SW 1271 (cell line): ENCODE measurements around the gene VPS39.

Experiments
- DNase-seq, 2 experiments: peaks; one replicate each; lab custom pipeline; 2025; lab: John Stamatoyannopoulos, UW

VPS39 gene

DNA sequence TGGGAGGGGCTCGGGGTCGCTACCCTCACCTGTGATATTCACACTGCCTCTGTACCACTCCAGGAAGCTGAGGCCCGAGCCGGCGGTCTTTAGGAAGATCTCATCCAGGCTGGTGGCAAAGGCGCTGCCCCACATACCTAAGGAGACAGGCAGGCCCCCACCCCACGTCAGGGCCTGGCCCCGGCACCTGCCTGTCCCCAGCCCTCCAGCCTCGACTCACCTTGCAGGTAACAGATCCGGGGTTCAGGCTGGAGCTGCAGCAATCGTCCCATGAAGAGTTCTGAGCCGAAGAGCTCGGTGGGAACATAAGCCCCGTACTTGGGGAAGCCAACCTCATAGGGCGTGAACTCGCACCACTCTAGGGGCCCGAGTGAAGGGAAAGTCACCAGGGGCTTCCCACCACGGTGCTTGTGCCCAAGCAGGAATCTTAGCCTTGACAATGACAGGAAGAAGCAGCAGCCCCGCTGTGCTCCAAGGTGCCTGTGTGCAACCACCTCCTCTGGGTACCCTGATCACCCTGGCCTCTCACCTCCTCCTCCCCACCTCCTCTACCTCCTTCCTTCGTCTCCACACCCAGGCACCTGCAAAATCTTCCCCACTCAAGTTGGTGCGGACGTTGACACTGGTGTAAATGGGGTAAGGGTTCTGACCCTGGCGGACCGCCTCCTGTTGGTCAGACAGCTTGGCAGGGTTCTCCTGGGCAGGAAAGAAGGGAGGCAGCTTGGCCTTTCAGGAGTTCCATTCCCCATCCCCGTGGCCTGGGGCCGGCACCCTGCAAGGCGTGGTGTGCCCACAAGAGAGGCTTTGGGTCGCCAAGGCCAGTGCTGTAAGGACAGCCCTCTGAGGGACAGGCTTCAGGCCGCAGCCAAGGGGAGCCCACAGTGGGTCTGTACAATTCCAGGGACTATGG lies 62.3 kb downstream of the VPS39 start:
- no peak for DNase-seq

DNA sequence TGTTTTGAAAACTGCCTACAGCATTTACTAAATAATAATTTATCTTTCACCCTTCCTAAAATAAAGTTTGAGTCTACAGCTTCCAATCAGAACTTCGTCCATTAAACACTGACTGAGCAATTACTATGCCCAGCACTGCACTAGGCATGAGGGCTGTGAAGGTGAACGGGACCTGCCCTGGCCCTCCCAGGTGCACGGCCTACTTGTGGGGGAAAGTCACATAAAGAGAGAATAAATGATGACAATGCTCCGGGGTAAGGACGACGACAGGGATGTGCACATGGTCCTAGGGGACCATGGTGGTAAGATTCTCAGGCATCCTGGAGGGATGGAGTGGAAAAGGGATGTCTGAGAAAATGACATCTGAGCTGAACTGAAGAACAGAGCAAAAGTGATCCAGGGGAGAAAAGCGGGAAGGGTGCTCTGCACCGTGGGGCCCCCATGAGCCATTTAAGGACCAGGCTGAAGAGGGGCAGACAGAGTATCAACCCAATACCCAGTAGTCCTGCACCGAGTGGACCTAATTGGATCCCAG lies 63.2 kb downstream of the VPS39 start:
- DNase-seq, result no peak

DNA sequence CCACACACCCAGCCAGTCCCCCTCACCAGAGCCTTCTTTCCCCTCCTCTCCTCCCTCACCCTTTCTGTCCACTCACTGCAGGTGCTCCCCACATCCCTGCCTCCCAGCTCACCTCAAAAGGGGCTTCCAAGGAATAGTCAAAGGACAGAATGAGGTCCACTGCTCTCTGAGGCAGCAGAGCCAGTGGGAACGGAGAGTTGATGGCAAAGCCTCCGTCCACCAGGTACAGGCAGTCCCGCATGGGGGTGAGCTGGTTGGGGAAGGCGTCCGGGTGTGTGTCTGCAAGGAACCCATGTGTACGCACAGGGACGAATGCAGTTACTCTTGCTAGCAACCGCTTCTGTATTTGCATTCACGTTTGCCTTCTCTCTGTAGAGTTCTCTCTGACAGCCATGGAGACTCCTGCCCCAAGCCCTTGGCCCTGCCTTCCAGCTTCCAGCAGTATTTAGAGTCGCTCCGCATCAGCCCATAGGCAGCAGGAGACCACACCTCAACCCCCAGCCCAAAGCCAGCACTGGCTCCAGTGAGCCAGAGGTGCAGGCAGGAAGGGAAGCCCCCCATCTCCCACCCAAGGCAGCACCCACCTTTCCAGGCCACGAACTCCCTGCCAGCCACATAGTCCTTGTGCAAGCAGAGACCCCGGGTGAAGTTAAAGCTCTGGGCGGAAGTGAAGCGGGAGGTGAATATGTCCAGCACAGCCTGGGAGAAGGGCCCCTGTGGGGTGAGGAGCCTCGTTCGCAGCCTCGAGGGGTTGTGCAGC lies 64.1 kb downstream of the VPS39 start:
- DNase-seq, result no peak

DNA sequence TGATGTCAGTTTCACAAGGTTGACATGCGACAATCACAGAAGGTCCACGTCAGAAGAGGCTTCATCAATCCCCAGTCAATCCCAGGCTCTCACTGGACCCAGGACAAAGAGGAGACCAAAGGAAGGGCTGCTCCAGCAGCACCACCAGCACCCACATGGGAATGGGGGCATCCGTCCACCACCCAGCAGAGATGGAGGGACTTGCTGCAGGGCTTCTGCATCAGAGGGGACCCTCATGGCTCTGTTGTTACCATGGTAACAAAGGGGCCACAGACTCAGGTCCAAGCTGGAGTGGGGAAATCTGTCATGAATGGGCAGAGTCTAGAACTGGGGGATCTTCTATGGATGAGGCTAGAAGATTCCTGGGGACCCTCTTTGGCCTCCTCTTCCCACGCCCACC lies 64.7 kb downstream of the VPS39 start:
- no peak for DNase-seq

DNA sequence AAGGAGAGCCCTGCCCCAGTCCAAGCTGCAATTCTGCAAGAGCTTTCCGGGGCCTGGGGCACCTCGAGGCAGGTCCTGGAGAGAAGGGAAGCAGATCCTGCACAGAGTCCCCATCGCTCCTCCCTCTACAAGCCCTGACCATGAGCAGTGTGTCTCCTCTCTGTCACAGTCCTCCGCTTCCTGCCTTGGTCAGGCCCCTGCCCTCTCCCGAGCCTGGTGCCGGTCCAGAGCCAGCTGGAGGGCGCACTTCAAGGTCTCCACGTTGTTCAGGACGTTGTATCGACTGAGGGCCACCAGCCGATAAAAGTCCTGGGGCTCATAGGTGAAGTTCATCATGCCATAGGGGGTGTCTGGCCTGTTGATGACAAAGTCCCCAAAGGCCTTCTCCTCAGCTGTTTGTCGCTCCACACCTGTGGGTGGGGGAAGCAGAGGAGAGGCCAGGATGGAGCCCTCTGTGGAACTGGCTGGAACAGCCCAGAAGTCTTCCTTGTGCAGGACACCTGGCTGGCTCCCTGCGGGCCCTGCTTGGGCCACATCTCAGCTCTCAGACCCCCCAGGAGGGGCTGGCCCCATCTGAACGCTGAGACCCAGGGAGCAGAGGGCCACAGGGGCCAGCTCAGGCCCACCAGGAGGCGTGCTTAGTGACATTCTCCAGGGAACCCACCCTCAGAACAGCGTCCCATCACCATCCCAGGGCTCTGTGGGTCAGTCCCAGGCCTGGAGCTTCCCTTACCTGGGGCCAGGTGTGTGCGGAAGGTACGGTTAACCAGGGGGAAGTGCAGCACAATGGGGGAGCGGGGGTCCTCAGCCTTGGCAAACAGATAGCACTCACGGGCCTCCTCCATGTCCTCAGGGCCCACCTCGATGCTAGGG lies 66.1 kb downstream of the VPS39 start:
- DNase-seq, result no peak

DNA sequence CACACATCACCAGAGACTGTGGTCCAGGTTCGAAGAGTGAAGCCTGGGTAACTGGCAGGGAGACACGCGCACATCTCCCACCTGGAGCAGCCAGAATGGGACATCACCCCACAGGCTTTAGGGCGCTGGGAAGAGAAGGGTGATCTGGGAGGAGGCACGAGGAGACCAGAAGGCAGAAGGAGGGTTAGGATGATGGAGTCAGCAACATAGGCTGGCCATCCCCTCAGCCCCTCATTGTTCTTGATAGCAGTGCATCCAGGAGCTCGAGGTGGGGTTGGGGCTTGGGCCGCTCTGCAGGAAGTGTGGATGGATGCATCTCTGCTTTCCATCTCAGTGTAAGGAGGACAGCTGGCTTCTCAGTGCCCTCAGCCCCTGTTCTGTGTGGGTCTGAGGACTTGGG lies 66.9 kb downstream of the VPS39 start:
- DNase-seq, result no peak

DNA sequence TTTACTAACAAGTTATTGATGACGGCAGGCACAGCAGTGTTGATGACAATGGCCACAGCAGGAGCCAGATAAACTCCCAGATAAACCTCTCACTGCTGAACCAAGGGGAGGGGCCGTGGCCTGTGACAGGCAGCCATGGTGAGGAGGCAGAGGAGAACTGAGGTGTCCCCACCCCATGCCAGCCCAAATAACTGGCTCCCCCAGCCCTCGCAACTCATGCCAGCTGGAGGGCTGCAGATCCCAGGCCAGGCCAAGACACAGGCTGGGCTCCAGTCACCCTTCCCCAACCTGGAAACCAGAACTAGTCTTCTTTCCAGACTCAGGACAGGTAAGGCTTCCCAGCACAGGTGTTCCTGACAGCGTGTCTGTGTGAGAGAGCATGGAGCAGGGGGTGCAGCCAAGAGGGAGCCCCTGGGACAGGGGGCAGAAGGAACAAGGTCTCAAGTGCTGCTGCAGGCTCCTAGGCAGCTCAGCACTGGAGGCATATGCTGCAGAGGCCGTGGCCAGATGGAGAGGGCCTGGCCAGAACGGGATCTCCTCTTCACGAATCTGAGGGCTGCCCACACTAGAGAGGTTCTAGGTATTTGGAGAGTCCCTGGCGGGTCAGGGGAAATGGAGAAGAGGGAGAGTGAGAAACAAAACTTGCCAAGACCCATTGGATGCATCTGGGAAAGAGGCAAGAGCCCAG lies 67.6 kb downstream of the VPS39 start:
- DNase-seq, result no peak

DNA sequence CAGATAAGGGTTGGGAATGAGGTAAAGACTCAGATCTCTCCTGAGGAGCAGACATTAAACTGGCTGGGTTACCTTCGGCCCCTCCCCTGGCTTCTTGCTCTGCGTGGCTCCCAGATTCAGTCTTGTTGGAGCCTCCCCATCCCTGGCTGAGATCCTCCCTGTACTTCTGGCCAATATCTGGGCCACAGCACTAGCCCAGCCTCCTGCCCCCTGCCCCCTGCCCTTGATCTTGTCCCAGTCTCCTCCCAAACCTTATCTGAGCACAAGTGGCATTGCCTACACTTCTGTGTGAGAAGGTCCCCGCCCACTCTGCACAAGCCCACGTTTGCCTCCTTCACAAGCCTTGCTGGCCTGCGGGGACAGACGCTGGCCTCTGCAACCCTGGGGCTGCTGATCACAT lies 68.5 kb downstream of the VPS39 start:
- DNase-seq, result no peak

DNA sequence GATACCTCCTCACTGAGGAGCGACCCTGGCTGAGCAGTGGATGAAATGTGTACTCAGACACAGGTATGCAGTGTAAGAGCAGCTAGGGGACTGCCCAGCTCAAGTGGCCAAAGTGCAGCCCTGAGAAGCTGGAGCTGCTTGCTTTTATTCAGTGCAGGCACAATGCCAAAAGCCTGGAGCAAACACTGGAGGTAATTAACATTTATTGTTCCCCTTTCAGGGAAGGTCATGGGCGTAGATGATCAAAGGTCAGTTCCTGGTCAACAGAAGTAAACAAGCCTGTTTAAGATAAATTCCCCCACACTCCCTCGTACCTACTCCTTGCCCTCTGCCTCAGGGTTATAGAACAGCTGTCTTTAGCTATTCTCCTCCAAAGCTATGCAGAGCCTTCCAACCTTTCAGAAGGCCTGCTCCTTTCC lies 69.1 kb downstream of the VPS39 start:
- DNase-seq, result no peak

DNA sequence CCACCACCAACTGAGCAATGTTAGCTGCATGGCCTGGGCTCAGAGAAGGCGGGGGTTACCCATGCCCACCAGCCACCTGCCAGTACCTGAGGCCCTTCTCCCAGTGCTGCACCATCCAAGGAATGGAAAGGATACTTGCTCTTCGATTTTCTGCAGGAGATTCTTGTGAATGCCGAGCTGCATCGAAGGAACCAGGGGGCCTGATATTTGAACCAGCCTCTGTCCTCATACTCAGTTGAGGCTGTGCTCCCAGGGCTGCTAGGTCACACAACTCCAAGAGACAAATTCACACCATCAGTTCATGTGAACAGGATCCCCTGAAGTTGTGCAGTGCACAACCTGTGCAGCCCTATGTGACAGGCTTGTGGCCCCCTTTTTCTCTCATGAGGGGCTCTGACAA lies 69.7 kb downstream of the VPS39 start:
- no peak for DNase-seq

DNA sequence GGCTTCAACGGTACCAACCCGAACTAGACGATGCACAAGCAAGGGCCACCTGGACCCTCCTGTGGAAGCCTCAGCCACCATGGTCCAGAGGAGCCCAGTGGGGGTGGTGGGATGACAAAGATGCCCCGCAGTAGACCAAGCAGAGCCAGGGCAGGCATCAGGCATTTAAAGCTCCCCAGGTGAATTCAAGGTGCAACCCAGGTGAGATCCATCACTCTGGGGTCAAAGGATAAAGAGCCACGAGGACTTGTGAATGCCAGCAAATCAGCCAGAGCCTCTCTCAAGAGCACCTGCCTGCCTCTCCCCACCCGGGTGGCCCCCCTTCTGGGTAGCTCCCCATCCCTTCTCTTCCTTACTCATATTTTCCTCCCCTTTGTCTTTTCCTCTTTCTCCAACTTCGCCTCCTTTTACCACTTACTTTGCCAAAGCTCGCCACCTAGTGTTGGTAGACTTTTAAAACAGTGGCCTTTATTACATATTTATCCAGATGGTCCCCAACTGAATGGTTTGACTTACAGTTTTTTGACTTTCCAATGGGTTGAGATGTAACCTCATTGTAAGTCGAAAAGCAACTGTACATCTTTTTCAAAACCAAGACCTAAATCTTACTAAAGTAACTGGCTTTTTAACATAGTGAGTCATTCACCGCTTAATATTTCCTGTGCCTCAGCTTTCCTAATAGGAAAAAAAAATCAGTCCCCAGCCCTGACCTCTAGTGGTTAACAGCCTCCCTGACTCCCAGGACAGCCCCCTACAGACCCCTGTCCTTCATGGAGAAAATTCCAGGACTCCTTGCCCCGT lies 70.4 kb downstream of the VPS39 start:
- peak in 1 of 2 experiments; percentile 36 for DNase-seq

DNA sequence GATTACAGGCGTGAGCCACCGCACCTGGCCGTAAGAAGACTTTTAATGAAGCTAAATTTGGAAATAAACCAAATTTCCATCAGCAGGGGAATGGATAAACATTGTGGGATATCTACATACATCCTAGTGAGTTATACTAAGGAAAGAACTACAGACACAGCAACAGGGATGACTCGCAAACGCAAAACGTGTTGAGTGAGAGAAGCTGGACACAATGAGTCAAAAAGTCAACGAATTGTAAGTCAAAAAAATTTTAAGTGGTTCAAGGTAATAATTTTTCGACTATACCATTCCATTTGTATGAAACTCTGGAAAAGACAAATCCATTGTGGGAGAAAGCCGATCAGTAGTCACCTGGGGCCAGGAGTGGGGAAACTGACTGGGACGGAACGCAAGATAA lies 71.6 kb downstream of the VPS39 start:
- DNase-seq, result no peak

DNA sequence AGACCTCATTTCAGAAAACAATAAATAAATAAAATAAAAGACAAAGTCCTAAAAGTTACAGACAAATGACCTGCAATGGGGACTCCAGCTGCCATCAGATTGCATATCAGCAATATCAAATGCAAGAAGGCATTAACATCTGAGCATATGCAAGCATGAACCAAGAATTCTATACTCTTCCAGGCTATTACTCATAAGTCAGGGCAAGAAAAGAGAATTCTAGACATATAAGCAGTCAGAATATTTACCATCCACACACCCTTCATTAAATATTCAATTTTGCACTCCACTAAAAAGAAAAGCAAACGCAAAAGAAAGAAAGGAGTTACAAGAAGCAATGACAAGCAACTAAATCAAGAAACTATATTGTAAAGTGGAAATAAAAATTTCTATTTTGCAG lies 72.8 kb downstream of the VPS39 start:
- DNase-seq, result no peak

DNA sequence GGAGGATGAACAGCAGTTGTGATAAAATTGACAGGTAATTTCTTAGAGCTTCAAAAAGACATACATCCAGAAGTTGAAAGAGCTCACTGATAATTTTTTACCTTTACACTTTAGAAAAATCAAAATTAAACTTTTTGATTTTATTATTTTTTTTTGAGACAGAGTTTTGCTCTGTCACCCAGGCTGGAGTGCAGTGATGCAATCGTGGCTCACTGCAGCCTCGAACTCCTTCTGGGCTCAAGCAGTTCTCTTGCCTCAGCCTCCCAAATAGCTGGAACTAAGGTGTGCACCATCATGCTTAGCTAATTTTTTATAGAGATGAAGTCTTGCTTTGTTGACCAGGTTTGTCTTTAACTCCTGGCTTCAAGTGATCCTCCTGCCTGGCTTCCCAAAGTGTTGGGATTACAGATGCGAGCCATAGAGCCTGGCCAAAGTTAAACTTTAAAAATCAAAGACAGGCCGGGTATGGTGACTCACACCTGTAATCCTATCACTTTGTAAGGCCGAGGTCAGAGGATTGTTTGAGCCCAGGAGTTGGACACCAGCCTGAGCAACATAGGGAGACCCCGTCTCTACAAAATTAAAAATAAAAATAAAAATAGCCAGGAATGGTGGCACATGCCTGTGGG lies 73.4 kb downstream of the VPS39 start:
- no peak for DNase-seq

DNA sequence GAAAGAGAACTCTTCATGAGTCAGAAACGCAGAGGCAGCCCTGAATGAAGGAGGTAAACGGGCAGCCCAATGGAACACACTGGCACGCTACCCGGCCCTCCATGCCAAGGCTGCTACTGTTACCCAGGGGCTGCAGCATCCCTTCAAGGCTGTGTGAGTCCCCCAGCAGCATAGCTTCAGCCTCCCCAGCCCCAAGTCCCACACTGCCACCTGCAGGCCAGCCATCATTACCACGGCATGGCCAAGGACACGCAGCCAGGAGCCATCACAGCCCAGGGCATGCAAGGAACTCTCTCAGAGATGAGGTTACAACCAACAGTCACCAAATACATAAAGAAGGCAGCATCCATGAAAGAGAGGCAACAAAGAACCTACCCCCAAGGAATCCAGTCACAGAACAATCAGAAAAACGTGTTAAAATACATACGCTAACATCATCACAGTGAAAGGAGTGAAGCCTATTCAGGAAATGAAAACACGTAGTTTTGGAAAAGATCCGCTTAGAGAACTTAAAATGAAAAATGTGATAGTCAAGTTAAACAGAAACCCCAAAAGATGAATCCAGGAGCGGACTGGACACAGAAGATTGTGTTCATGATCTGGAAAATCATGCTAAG lies 74.1 kb downstream of the VPS39 start:
- no peak for DNase-seq

DNA sequence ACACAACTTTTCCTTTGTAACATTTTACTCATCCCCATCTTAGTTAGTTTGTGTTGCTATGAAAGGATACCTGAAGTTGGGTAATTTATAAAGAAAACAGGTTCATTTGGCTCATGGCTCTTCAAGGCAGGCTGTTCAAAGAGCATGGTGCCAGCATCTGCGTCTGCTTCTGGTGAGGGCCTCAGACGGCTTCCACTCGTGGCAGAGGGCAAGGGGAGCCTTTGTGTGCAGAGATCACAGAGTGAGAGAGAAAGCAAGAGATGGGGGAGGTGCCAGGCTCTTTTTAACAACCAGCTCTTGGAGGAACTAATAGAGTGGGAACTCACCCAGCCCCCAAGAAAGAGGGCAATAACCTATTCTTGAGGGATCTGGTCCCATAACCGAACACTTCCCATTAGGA lies 74.7 kb downstream of the VPS39 start:
- no peak for DNase-seq

DNA sequence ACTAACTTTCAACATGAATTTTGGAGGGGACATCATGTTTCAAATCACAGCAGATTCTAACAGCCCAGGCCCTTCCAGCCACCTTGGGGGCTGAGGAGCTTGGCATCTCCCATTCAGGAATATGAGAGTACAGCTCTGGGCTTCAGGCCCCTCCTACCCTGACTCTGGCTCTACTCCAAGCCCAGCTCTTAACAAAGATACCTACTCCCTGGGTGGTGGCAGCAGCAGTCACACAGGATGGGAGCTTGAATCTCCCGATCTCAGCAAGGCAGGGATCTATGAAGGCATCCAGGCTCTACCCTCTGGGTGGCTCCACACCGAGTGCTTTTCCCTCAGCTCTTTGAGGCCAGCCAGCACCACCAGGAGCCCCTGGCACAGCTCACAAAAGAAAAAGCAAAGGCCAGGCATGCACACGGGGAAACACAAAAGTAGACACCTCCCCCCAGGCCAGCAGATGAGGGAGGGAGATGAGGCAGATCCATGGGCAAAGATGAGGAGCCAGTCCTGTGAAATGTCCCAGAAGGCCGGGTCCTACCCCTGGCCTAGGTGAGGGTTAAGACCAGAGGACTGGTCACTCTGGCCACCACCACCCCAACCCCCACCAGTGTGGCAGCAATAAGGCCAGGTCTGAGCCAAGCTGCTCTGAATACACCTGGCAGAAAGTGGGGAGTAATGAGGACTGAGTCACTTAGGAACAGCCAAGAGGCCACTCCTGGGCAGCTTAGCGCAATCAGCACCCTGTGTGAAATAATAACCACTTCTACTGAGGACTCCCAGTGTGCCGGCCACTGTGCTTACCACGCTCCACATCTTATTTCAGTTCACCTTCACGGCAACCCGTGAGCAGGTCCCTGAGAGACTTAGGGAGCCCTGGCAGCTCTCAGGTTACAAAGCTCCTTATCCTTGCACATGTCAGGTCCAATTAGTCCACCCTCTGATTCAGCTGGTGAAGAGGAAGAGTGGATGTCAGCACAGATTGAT lies 76.0 kb downstream of the VPS39 start:
- no peak for DNase-seq

DNA sequence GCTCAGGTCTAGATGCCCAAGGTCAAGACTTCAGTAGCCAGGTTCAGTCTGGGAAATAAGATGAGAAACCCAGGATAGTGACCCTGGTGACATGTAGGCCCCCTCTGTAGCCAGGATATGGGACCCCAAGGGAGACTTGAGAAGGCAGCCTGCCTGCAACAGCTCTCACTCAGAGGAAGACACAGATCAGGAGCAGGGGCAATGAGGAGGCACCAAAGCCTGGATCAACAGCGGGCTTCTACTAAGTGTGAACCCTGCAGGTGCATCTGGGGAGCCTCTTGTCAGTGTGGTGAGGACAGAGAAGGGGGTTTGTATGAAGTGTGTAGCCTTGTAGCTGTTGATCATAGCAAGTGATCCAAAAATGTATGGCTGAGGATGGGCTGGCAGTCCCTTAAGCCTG lies 77.1 kb downstream of the VPS39 start:
- DNase-seq, result no peak
